HepG2 (cell line): ENCODE measurements around the gene BAMBI. TPM values are rescaled to one million over a fixed set of nuclear protein-coding genes. Genes with fewer than 3 reads are reported as not detected.

Source experiments
- ATAC-seq: fragments of 200-7000 bp; cut with Tn5 transposase; 3 replicates; pipeline ENCODE4 v1.9.1; 2020; ENCODE audit warnings: mild to moderate bottlenecking, moderate library complexity
- BruUV-seq: library from RNA; stranded (reverse); fragments of 400-500 nt; replicated peaks from 2 replicates; lab custom pipeline; 2021; lab: Mats Ljungman, UMichigan
- CTCF ChIA-PET: fragments of 300-600 bp; formaldehyde crosslinking; extraction: SDS; loops from one replicate; lab custom pipeline; 2021; ENCODE audit warnings: low total read pairs, inconsistent platforms, low intra/inter-chr PET ratio; lab: Yijun Ruan, JAX
- POLR2A ChIA-PET: fragments of 350-600 bp; sonication (Branson Sonifier 250); formaldehyde crosslinking; loops from one replicate; lab custom pipeline; 2020; ENCODE audit warnings: antibody characterized with exemption, inconsistent platforms; lab: Yijun Ruan, JAX
- DNase-seq: peaks from one replicate; pipeline ENCODE4 v3.0.0-alpha.2; 2015; ENCODE audit warnings: low spot score
- FAIRE-seq: peaks from 3 replicates; lab custom pipeline; 2011; peaks lifted over from hg19 to GRCh38; lab: Jason Lieb, UNC
- H2AFZ ChIP-seq: one replicate; pipeline ENCODE4 v1.6.1; 2011; ENCODE audit warnings: low read length, inconsistent platforms
- H3K27ac ChIP-seq: fragments of 300-600 bp; 3 replicates; pipeline ENCODE4 v1.8.0; 2011; ENCODE audit warnings: mixed run types, mild to moderate bottlenecking, mixed read lengths, low read length, inconsistent platforms; ENCODE audit not compliant: insufficient read depth; ENCODE audit errors: extremely low read length
- H3K27me3 ChIP-seq, 2 experiments: fragments of 200-600 bp in 1 of 2; 2 replicates in 1 of 2; 3 replicates in 1 of 2; pipeline versions ENCODE4 v1.6.0 to v1.8.0; 2011; ENCODE audit warnings: low read length in 2 of 2, mild to moderate bottlenecking in 2 of 2, moderate library complexity in 2 of 2, inconsistent platforms in 1 of 2; ENCODE audit not compliant: insufficient read depth in 2 of 2, control insufficient read depth in 1 of 2
- H3K36me3 ChIP-seq, 2 experiments: fragments of 200-600 bp in 1 of 2; replicated peaks in 1 of 2; 2 replicates in 1 of 2; 3 replicates in 1 of 2; pipeline versions ENCODE4 v1.5.1 to v1.8.0; 2011; ENCODE audit warnings: low read length in 2 of 2, inconsistent platforms in 1 of 2; ENCODE audit not compliant: insufficient read depth in 2 of 2, control insufficient read depth in 1 of 2
- H3K4me1 ChIP-seq: 2 replicates; pipeline ENCODE4 v1.5.1; 2012; ENCODE audit warnings: low read length, inconsistent platforms; ENCODE audit not compliant: insufficient read depth
- H3K4me2 ChIP-seq: 2 replicates; pipeline ENCODE4 v1.6.0; 2011; ENCODE audit warnings: low read depth, low read length, inconsistent platforms
- H3K4me3 ChIP-seq, 3 experiments: fragments of 200-600 bp in 1 of 3; sonication (generic), shearing (Covaris generic) in 1 of 3; replicated peaks in 1 of 3; 2 replicates each; pipeline ENCODE4 v1.5.1; 2011 to 2016; ENCODE audit warnings: low read length in 3 of 3, inconsistent platforms in 2 of 3, low read depth in 2 of 3, mild to moderate bottlenecking in 2 of 3, control low read depth in 1 of 3, mixed read lengths in 1 of 3; ENCODE audit not compliant: insufficient read depth in 1 of 3
- H3K79me2 ChIP-seq: one replicate; pipeline ENCODE4 v1.6.1; 2011; ENCODE audit warnings: low read length, inconsistent platforms; ENCODE audit not compliant: insufficient read depth
- H3K9ac ChIP-seq: 2 replicates; pipeline ENCODE4 v1.6.0; 2011; ENCODE audit warnings: mild to moderate bottlenecking, low read depth, low read length, inconsistent platforms; ENCODE audit not compliant: insufficient read depth
- H3K9me3 ChIP-seq: 2 replicates; pipeline ENCODE4 v1.5.1; 2012; ENCODE audit warnings: mild to moderate bottlenecking, low read length
- H4K20me1 ChIP-seq: 2 replicates; pipeline ENCODE4 v1.6.0; 2011; ENCODE audit warnings: inconsistent platforms, mild to moderate bottlenecking, low read length, moderate library complexity; ENCODE audit not compliant: insufficient read depth
- HINFP ChIP-seq: sonication (generic); formaldehyde crosslinking; IDR thresholded peaks from 2 replicates; pipeline ENCODE4 v1.4.0; 2020; ENCODE audit warnings: low read depth, mild to moderate bottlenecking, missing genetic modification reagents
- HNF4A ChIP-seq: sonication (generic); formaldehyde crosslinking; IDR thresholded peaks from 2 replicates; pipeline ENCODE4 v1.4.0; 2020; ENCODE audit warnings: missing genetic modification reagents
- NAIF1 ChIP-seq: sonication (generic); formaldehyde crosslinking; IDR thresholded peaks from 2 replicates; pipeline ENCODE4 v1.5.0; 2020; ENCODE audit warnings: mild to moderate bottlenecking, missing genetic modification reagents, borderline replicate concordance
- ZBTB10 ChIP-seq: sonication (generic); formaldehyde crosslinking; IDR thresholded peaks from 2 replicates; pipeline ENCODE4 v1.4.0; 2020; ENCODE audit warnings: missing genetic modification reagents, borderline replicate concordance
- ZNF205 ChIP-seq: IDR thresholded peaks from 2 replicates; pipeline ENCODE4 v1.6.1; 2018; ENCODE audit warnings: missing biosample characterization, missing genetic modification reagents
- WGBS: methylation state at CpG from one replicate; pipeline ENCODE4 v1.1.6; 2017; ENCODE audit warnings: low lambda C conversion rate; 5-methylcytosine and 5-hydroxymethylcytosine counted together
- in situ Hi-C: cut with HindIII; loops from 2 replicates; pipeline ENCODE4 v1.10.0; 2017; ENCODE audit warnings: low pct_unique_long_range_greater_than_20kb; ENCODE audit not compliant: extremely low pct_ligation_motif_present
- intact Hi-C: fragments of 100-400 bp; cut with micrococcal nuclease; formaldehyde crosslinking; loops from one replicate; pipeline ENCODE4 v1.10.0; 2022; ENCODE audit not compliant: unreplicated experiment
- polyA plus RNA-seq, 8 experiments: library from polyadenylated mRNA; depleted of rRNA in 3 of 8; stranded (reverse) in 7 of 8; unstranded in 1 of 8; fragments of >200 nt; fragmentation: Illumina TruSeq in 4 of 8; extraction: Trizol in 4 of 8; gene quantifications; 2 replicates each; pipeline versions ENCODE4 v1.2.1 to v1.2.3, GENCODE V29; 2011 to 2016; ENCODE audit warnings: low read depth in 4 of 8, missing spikeins in 1 of 8, mixed read lengths in 1 of 8; ENCODE audit not compliant: insufficient read depth in 1 of 8
- total RNA-seq, 5 experiments: library from RNA; depleted of rRNA; stranded (reverse); fragments of >200 nt; fragmentation: Illumina TruSeq; extraction: Trizol; gene quantifications; 2 replicates each; pipeline ENCODE4 v1.2.3, GENCODE V29; 2016; ENCODE audit warnings: low read depth in 1 of 5

Gene BAMBI
- total and polyA plus RNA-seq, 2 of the 13 experiments (the other 11 are each of a cell fraction or from before 2014, with no cell fraction given) = 12.0 to 23.6 TPM

- H3K4me2 ChIP-seq = no peak overlapping the region
- no peak overlapping the region for H3K27ac ChIP-seq
- ChIA-PET POLR2A (no interaction called here), CTCF (no interaction called here)
- intact Hi-C loops = no loop called here
- in situ Hi-C loops = no loop called here
- WGBS = 19% methylated on average over 2 of the region's 2 CpGs
- no peak overlapping the region for H2AFZ ChIP-seq
- no TSS peak for BruUV-seq
- no peak for TF ChIP-seq ZBTB10 (CRISPR knock-in tag)
- no peak for TF ChIP-seq NAIF1
- TF ChIP-seq ZNF205 (CRISPR knock-in tag) = no peak
- TF ChIP-seq HNF4A (CRISPR knock-in tag) = no peak
- TF ChIP-seq HINFP (CRISPR knock-in tag) = no peak
- H3K9ac ChIP-seq = no peak overlapping the region
- H4K20me1 ChIP-seq = no peaks in the 10 kb centered on the region
- no peaks in the 10 kb centered on the region; a peak in 1 of 5 replicates for H3K27me3 ChIP-seq
- H3K79me2 ChIP-seq = no peaks in the 10 kb centered on the region
- no peak for DNase-seq
- peak; percentile 67 for ATAC-seq
- H3K4me3 ChIP-seq = no peak overlapping the region
- H3K36me3 ChIP-seq = no peaks in the 10 kb centered on the region
- FAIRE-seq = no peak
- no peaks in the 10 kb centered on the region for H3K9me3 ChIP-seq
- H3K4me1 ChIP-seq = peaks cover 14% of the 10 kb centered on the region
Observed at GRCh38 chr10:28690545-28690944, 13.2 kb downstream of the BAMBI start.
